Daoy (cell line): Measurements from ENCODE around the gene KCNMB1. TPM values are rescaled to one million over a fixed set of nuclear protein-coding genes. Genes with fewer than 3 reads are reported as not detected.

ENCODE experiments used
- DNase-seq: peaks from one replicate; pipeline ENCODE4 v3.0.0-alpha.2; 2015; ENCODE audit warnings: low read depth
- total RNA-seq: library from RNA; depleted of rRNA; stranded (reverse); fragments of >200 nt; shearing (Covaris generic); gene quantifications from 2 replicates; pipeline ENCODE4 v1.2.3, GENCODE V29; 2014; rRNA removed

The KCNMB1 gene
- total RNA-seq, 1 experiment from 2014 or later: 0.80 TPM

- DNase-seq: no peak
These were observed 47.6 kb downstream of the KCNMB1 start for GRCh38 chr5:170341545-170341944.

DNA sequence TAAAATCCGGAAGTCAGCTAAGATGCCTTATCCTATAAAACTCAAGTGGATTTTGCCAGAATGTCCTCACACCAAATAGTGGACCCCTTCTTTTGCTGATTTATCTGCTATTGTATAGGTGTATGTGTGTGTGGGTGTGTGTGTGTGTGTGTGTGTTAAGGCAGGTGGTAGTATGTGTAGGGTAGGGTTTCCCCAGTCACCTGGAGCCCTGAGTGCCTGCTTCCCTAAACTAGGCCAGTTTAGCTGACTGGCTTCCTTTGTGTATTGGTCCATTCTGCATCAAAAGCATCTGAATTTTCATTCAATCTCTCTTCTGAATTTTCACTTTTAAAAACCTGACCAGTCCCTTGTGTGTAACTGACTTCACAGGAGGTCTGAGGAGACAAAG is 49.4 kb downstream of the KCNMB1 start:
- DNase-seq: no peak

- no peak for DNase-seq
These were observed 50.0 kb downstream of the KCNMB1 start for GRCh38 chr5:170338933-170339779.

DNA sequence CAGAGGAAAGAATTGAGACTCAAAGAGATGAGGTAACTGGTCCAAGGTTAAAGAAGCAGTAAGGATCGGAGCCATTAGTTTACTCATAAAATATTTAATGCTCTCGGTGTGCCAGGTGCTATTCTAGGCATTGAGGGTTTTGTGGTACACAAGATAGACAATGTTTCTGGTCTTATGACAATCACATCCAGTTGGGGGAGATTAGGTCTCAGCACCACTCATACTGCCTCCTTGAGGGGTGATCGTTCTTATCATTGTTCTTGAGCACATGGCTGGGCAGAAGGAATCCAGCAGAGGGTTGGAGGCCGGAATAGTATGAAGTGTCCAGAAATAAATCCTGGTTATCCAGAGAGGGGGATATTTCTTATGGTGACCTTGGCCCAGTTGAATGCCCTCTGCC is 50.9 kb downstream of the KCNMB1 start:
- no peak for DNase-seq

- no peak for DNase-seq
These were observed 52.0 kb downstream of the KCNMB1 start for GRCh38 chr5:170337045-170337733.

DNA sequence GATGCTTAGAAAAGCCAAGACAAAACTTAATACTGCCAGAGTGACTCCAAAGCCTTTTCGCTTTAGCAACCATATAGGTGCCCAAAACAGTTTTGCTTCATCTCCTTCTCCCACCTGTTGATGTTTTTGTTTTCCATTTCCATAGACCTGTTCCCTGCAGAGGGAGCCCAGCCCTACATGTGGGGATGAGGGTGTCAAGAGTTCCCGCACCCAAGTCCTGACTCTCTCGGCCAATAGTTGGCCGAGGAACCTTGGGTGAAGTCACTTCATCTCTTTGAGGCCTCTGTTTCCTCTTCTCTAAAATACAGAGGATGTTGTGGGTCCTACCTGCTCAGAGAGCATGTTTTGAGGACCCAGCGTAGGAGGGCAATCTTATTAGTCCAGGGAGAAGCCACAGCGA is 53.1 kb downstream of the KCNMB1 start:
- DNase-seq: no peak

DNA sequence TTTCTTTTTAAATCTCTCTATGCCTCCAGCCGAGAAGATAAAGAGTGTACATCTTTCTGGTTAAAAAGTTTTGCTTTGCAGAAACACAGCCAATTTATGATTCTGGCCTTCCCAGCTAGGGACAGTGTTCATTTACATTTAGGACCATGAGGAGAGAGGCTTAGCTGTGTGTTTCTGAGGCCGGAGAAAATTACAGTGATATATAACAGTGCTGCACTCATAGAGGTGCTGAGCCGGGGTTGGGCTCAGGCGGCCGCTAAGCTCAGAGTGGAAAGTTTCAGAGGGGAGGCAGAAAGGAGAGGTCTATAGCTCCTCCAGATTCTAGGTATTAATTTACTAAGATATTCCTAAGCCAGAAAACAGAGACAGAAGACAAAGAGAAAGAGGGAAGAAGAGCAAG is 54.5 kb downstream of the KCNMB1 start:
- no peak for DNase-seq

- DNase-seq: no peak
These were observed 55.8 kb downstream of the KCNMB1 start for GRCh38 chr5:170333161-170333910.

DNA sequence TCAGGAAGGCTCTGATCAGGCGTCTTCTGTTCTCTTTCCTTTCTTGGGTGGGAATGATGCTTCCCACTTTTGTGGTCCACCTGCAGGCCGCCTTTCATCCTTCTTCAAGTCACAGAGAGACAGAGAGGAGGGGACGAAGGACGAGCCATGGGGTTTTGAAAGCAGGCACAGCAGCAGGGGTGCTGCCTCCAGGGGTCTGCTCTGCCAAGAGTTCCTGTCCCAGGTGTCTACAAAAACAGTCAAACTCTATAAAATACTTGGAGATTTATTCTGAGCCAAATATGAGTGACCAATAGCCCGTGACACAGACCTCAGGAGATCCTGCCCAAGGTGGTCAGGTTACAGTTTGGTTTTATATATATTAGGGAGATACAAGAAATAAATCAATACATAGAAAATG is 57.1 kb downstream of the KCNMB1 start:
- no peak for DNase-seq

- no peak for DNase-seq
These were observed 58.6 kb downstream of the KCNMB1 start for GRCh38 chr5:170330568-170331054.

DNA sequence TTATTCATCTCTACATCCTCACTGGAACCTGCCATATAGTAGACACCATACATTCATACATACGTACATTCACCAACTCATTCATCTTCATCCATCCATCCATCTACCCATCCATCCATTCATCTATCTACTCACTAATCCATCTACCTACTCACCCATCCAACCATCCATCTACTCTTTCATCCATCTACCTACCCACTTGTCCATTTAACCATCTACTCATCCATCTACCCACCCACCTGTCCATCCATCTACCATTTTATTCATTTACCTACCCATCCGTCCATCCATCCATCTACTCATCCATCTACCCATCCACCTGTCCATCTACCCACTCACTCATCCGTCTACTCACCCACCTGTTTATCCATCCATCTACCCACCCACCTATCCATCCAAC is 59.6 kb downstream of the KCNMB1 start:
- DNase-seq: no peak

DNA sequence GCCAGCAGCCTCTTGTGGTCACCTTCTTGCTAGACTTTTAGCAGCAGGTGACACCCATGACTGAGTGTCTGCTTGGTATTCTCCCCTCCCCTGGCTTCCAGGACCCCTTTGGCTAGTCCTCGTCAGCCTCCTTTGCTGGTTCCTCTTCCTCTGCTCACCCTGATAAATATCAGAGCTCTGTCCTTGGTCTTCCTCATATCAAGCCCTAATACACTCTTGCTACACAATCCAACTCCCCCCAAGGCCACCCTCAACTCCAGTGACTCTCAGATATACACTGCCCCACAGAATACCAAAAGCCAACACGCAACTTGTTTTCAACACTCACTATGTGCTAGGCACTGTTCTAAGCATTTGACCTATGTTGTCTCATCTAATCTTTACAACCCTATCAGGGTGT is 61.3 kb downstream of the KCNMB1 start:
- DNase-seq: no peak

GRCh38 chr5:170327168-170327567 is 62.0 kb downstream of the KCNMB1 start:
- DNase-seq: no peak

Other genes starting within 250 kb of the KCNMB1 start
- gene C5orf58, start 156.4 kb downstream of the KCNMB1 start, total RNA-seq: not detected in 2 replicates
- gene LCP2, start 91.6 kb downstream of the KCNMB1 start, total RNA-seq: not detected in 2 replicates
- gene KCNIP1, start 114.7 kb upstream of the KCNMB1 start, total RNA-seq: 1.9 and 3.9 TPM in 2 replicates